Peyer's patch (tissue), 4 donors: ENCODE measurements around the gene PAK1. TPM values are rescaled to one million over a fixed set of nuclear protein-coding genes. Genes with fewer than 3 reads are reported as not detected.

ENCODE experiments used
- DNase-seq, 3 donors: peaks; one replicate each; pipeline ENCODE4 v3.0.0-alpha.2; 2017 to 2019
- H3K27ac ChIP-seq, 4 donors: fragments of 200-600 bp; sonication (generic); one replicate each; pipeline ENCODE4 v1.5.1; 2016 to 2019
- H3K27me3 ChIP-seq, 2 donors: fragments of 200-600 bp; sonication (generic); one replicate each; pipeline ENCODE4 v1.5.1; 2019
- H3K36me3 ChIP-seq, 3 donors: fragments of 200-600 bp; sonication (generic); one replicate each; pipeline ENCODE4 v1.5.1; 2016 to 2019
- H3K4me1 ChIP-seq, 4 donors: fragments of 200-600 bp; sonication (generic); one replicate each; pipeline ENCODE4 v1.5.1; 2016 to 2019
- H3K4me3 ChIP-seq, 4 donors: fragments of 200-600 bp; sonication (generic); 1 replicate in 3 of 4; 2 replicates in 1 of 4; pipeline ENCODE4 v1.5.1; 2016 to 2019; ENCODE audit warnings: mild to moderate bottlenecking in 1 of 4
- H3K9me3 ChIP-seq, 4 donors: fragments of 200-600 bp; sonication (generic); one replicate each; pipeline ENCODE4 v1.5.1; 2016 to 2019; ENCODE audit warnings: mild to moderate bottlenecking in 1 of 4
- POLR2A ChIP-seq, 2 donors: fragments of 450-650 bp; IDR thresholded peaks; one replicate each; pipeline ENCODE4 v1.5.1; 2017; ENCODE audit warnings: antibody characterized with exemption in 2 of 2, mild to moderate bottlenecking in 2 of 2, moderate library complexity in 2 of 2
- total RNA-seq, 4 donors: library from RNA; depleted of rRNA; stranded (reverse); fragments of >200 nt; gene quantifications; one replicate each; pipeline ENCODE4 v1.1.0, GENCODE V29; 2016
- TF ChIP-seq, protein P1 (sequence below), 6 experiments: fragments of 450-650 bp in 4 of 6; fragments of 200-600 bp in 2 of 6; sonication (generic) in 1 of 6; IDR thresholded peaks; one replicate each; pipeline ENCODE4 v1.5.1; 2017 to 2019; ENCODE audit warnings: antibody characterized with exemption in 6 of 6, mild to moderate bottlenecking in 3 of 6, moderate library complexity in 1 of 6

PAK1 gene
- total RNA-seq, 4 donors from 2014 or later: 60.2 to 127 (median 103) TPM

DNA sequence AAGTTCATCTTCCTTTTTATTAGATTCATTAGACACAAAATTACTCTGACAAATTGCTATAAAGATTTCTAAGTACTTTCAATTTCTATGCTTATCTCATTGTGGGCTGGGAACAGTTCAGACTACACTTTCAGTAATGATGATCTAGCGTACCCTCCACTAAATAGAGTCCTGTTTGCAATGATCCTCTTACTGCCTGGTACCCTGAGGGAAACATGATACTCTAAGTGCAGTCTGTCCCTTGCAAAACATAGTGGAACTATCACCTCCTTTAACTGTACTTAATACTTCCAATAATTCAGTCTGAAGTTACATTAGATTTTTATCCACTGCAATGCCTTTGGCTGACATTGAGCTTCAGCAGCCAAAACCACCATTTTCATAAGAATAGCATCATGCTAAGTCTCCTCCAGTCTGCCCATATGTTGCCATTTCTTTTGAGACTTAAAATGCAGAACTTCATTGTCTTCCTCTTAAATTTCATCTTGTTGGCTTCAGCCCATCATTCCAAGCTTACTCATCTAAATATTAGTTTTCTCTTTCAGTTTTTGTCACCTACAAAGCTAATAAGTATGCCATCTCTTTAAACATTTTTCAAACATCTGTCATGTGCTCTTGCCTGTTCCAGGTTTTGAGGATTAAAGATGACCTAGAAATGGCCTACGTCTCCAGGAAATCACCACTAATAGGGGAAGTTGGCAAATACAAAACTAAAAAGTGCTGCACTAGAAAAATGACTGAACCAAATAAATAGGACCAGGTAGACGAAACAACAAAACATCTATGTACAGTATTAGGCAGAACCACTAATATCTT lies 55.5 kb downstream of the PAK1 start:
- no peak for TF ChIP-seq POLR2A (IDR thresholded peaks at IDR 0.05)
- TF ChIP-seq, protein P1, sequence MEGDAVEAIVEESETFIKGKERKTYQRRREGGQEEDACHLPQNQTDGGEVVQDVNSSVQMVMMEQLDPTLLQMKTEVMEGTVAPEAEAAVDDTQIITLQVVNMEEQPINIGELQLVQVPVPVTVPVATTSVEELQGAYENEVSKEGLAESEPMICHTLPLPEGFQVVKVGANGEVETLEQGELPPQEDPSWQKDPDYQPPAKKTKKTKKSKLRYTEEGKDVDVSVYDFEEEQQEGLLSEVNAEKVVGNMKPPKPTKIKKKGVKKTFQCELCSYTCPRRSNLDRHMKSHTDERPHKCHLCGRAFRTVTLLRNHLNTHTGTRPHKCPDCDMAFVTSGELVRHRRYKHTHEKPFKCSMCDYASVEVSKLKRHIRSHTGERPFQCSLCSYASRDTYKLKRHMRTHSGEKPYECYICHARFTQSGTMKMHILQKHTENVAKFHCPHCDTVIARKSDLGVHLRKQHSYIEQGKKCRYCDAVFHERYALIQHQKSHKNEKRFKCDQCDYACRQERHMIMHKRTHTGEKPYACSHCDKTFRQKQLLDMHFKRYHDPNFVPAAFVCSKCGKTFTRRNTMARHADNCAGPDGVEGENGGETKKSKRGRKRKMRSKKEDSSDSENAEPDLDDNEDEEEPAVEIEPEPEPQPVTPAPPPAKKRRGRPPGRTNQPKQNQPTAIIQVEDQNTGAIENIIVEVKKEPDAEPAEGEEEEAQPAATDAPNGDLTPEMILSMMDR (IDR thresholded peaks at IDR 0.05): no peak
- Histone ChIP-seq H3K9me3 (no peaks in the 10 kb centered on the region), H3K4me1 (peaks cover 0 to 16% (median 3%) of the 10 kb centered on the region in 4 donors), H3K36me3 (no peaks in the 10 kb centered on the region), H3K4me3 (no peak overlapping the region), H3K27me3 (no peaks in the 10 kb centered on the region), H3K27ac (no peak overlapping the region)
- no peak for DNase-seq

DNA sequence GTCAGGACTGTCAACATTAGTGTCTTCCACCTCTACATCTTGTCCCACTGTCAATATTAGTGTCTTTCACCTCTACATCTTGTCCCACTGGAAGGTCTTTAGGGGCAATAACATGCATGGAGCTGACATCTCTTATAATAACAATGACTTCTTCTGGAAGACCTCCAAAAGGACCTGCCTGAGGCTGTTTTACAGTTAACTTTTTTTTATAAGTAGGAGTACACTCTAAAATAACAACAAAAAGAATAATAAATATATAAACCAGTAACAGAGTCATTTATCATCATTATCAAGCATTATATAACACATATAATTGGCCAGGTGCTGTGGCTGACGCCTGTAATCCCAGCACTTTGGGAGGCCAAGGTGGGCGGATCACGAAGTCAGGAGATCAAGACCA lies 57.5 kb downstream of the PAK1 start:
- Histone ChIP-seq H3K27me3 (no peaks in the 10 kb centered on the region), H3K4me1 (peaks cover 0 to 23% (median 5%) of the 10 kb centered on the region in 4 donors), H3K4me3 (no peak overlapping the region), H3K36me3 (no peaks in the 10 kb centered on the region), H3K9me3 (no peaks in the 10 kb centered on the region), H3K27ac (no peak overlapping the region)
- DNase-seq: no peak
- TF ChIP-seq, protein P1 (IDR thresholded peaks at IDR 0.05): no peak
- TF ChIP-seq POLR2A (IDR thresholded peaks at IDR 0.05): no peak

GRCh38 chr11:77413850-77414460 lies 59.9 kb downstream of the PAK1 start:
- H3K27me3 ChIP-seq: no peaks in the 10 kb centered on the region
- no peak for TF ChIP-seq POLR2A (IDR thresholded peaks at IDR 0.05)
- TF ChIP-seq, protein P1 (IDR thresholded peaks at IDR 0.05): no peak
- H3K36me3 ChIP-seq: no peaks in the 10 kb centered on the region
- H3K4me3 ChIP-seq: no peak overlapping the region
- H3K27ac ChIP-seq: no peak overlapping the region
- H3K9me3 ChIP-seq: no peaks in the 10 kb centered on the region
- peaks cover 0 to 33% (median 4%) of the 10 kb centered on the region in 4 donors for H3K4me1 ChIP-seq
- no peak for DNase-seq

DNA sequence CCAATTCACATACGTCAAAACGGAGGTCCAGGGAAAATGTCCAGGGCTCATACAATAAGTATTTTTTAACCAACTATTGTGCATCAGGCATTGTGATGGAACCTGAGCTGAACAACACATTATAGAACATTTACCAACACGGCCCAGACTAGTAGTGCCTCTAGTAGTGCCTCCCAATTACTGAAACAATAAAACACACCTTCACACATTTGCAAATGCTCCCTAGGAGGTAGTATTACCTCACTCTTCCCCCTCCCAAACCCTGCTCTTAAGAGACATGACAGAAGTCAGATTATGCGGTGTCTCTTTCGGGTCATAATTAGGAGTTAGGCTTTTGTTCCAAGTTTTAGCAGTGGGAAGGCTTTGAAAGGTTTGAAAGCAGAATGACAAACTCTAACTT lies 61.1 kb downstream of the PAK1 start:
- TF ChIP-seq POLR2A (IDR thresholded peaks at IDR 0.05): no peak
- TF ChIP-seq, protein P1 (IDR thresholded peaks at IDR 0.05): no peak
- Histone ChIP-seq H3K4me1 (peaks cover 0 to 25% (median 3%) of the 10 kb centered on the region in 4 donors), H3K27me3 (no peaks in the 10 kb centered on the region), H3K27ac (no peak overlapping the region), H3K9me3 (no peaks in the 10 kb centered on the region), H3K36me3 (no peaks in the 10 kb centered on the region), H3K4me3 (no peak overlapping the region)
- DNase-seq: no peak

GRCh38 chr11:77411717-77412441 lies 62.0 kb downstream of the PAK1 start:
- peak overlapping the region; percentile 45 to 63 (median 54) for H3K4me3 ChIP-seq

More at GRCh38 chr11:77411717-77412441, 62.0 kb downstream of the PAK1 start:
- no peaks in the 10 kb centered on the region for H3K36me3 ChIP-seq
- peak; percentile 75 to 93 (median 92) for DNase-seq
- no peaks in the 10 kb centered on the region for H3K9me3 ChIP-seq
- TF ChIP-seq, protein P1 (IDR thresholded peaks at IDR 0.05): peak in 3 of 6 experiments; percentile 20 to 39 (median 27)
- peak in 1 of 2 donors; percentile 37 for TF ChIP-seq POLR2A (IDR thresholded peaks at IDR 0.05)
- peak overlapping the region; percentile 56 to 70 (median 63) for H3K27ac ChIP-seq
- peaks cover 0 to 32% (median 3%) of the 10 kb centered on the region in 4 donors for H3K4me1 ChIP-seq
- no peaks in the 10 kb centered on the region for H3K27me3 ChIP-seq
